ENCODE data around the gene FLRT1. TPM values are rescaled to one million over a fixed set of nuclear protein-coding genes. Genes with fewer than 3 reads are reported as not detected.

Gene FLRT1
- total RNA-seq, 1 donor from 2014 or later = 3.7 TPM

DNA sequence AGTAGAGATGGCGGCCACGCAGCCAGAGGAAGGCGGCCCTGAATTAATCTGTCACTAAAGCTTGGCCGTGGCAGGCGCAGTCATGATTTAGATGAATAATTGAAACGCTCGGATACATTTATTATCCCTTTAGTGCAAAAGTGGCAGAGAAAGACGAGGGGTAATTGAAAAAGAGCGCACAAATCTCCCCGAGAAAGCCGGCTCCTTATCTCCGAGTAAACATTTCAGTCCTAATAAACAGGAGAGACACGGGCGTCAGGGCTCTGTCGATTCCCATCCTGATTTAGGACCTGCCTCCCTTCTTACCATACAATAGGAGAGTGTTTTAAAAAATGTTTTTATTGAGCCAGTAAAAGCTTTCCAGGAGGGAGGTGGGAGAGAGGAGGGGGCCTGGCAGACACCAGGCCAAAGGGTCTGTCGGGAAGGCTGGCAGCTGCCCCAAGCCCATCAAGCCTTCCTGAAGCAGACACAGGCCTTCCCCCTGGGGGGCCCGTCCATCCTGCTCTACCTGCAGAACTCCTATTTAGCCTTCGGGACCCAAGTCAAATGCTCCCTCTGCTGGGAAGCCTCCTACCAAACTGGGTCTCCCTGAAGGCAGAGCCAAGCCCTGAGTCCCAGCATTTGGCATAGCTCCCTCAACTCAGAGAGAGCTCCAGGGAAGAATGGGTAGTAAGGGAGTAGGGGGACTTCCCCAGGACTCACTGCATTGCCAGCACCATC is 26.7 kb upstream of the FLRT1 start:
- Mint-ChIP-seq H3K27me3 (ENCODE audit: unreplicated experiment) (peaks cover 13% of the 10 kb centered on the region), H3K4me3 (ENCODE audit: unreplicated experiment) (no peak overlapping the region), H3K27ac (ENCODE audit: unreplicated experiment) (no peak overlapping the region), H3K4me1 (ENCODE audit: low read depth, unreplicated experiment) (peaks cover 6% of the 10 kb centered on the region), H3K36me3 (ENCODE audit: unreplicated experiment) (no peaks in the 10 kb centered on the region), H3K9me3 (ENCODE audit: unreplicated experiment) (peaks cover 2% of the 10 kb centered on the region)
- no peak for TF ChIP-seq CTCF (IDR thresholded peaks at IDR 0.05; ENCODE audit: partially characterized antibody, unreplicated experiment)
- no peak for DNase-seq

- Mint-ChIP-seq H3K4me3 (ENCODE audit: unreplicated experiment) (no peak overlapping the region), H3K36me3 (ENCODE audit: unreplicated experiment) (no peaks in the 10 kb centered on the region), H3K4me1 (ENCODE audit: low read depth, unreplicated experiment) (peaks cover 8% of the 10 kb centered on the region), H3K27ac (ENCODE audit: unreplicated experiment) (no peak overlapping the region), H3K9me3 (ENCODE audit: unreplicated experiment) (peaks cover 2% of the 10 kb centered on the region), H3K27me3 (ENCODE audit: unreplicated experiment) (peaks cover 13% of the 10 kb centered on the region)
- no peak for TF ChIP-seq CTCF (IDR thresholded peaks at IDR 0.05; ENCODE audit: partially characterized antibody, unreplicated experiment)
- DNase-seq = no peak
Measured at GRCh38 chr11:64009710-64010109, 26.0 kb upstream of the FLRT1 start.

DNA sequence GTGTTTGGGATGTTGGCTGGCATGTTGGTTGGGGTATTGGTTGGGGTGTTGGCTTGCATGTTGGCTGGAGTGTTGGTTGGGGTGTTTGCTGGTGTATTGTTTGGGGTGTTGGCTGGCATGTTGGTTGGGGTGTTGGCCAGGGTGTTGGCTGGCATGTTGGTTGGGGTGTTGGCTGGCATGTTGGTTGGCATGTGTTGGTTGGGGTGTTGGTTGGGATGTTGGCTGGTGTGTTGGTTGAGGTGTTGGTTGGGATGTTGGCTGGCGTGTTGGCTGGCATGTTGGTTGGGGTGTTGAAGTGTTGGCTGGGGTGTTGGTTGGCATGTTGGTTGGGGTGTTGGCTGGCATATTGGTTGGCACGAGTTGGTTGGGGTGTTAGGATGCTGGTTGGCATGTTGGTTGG is 24.9 kb upstream of the FLRT1 start:
- TF ChIP-seq CTCF (IDR thresholded peaks at IDR 0.05; ENCODE audit: partially characterized antibody, unreplicated experiment) = no peak
- peaks cover 2% of the 10 kb centered on the region for H3K9me3 Mint-ChIP-seq (ENCODE audit: unreplicated experiment)
- DNase-seq = no peak
- no peak overlapping the region for H3K27ac Mint-ChIP-seq (ENCODE audit: unreplicated experiment)
- peaks cover 10% of the 10 kb centered on the region for H3K4me1 Mint-ChIP-seq (ENCODE audit: low read depth, unreplicated experiment)
- no peak overlapping the region for H3K4me3 Mint-ChIP-seq (ENCODE audit: unreplicated experiment)
- H3K27me3 Mint-ChIP-seq (ENCODE audit: unreplicated experiment) = peaks cover 13% of the 10 kb centered on the region
- no peaks in the 10 kb centered on the region for H3K36me3 Mint-ChIP-seq (ENCODE audit: unreplicated experiment)

- no peak overlapping the region for H3K27ac Mint-ChIP-seq (ENCODE audit: unreplicated experiment)
- TF ChIP-seq CTCF (IDR thresholded peaks at IDR 0.05; ENCODE audit: partially characterized antibody, unreplicated experiment) = no peak
- no peaks in the 10 kb centered on the region for H3K36me3 Mint-ChIP-seq (ENCODE audit: unreplicated experiment)
- H3K4me3 Mint-ChIP-seq (ENCODE audit: unreplicated experiment) = no peak overlapping the region
- peaks cover 9% of the 10 kb centered on the region for H3K27me3 Mint-ChIP-seq (ENCODE audit: unreplicated experiment)
- H3K9me3 Mint-ChIP-seq (ENCODE audit: unreplicated experiment) = peaks cover 2% of the 10 kb centered on the region
- peaks cover 10% of the 10 kb centered on the region for H3K4me1 Mint-ChIP-seq (ENCODE audit: low read depth, unreplicated experiment)
- DNase-seq = no peak
Measured at GRCh38 chr11:64011371-64011770, 24.4 kb upstream of the FLRT1 start.

- Mint-ChIP-seq H3K27ac (ENCODE audit: unreplicated experiment) (no peak overlapping the region), H3K9me3 (ENCODE audit: unreplicated experiment) (no peaks in the 10 kb centered on the region), H3K4me3 (ENCODE audit: unreplicated experiment) (no peak overlapping the region), H3K36me3 (ENCODE audit: unreplicated experiment) (no peaks in the 10 kb centered on the region), H3K4me1 (ENCODE audit: low read depth, unreplicated experiment) (peaks cover 4% of the 10 kb centered on the region), H3K27me3 (ENCODE audit: unreplicated experiment) (peaks cover 6% of the 10 kb centered on the region)
- TF ChIP-seq CTCF (IDR thresholded peaks at IDR 0.05; ENCODE audit: partially characterized antibody, unreplicated experiment) = no peak
- DNase-seq = no peak
Measured at GRCh38 chr11:64013141-64013896, 22.4 kb upstream of the FLRT1 start.

All from glutamatergic neuron (in vitro differentiated cells).